GM23248 (cell line): ENCODE measurements around the gene EBP. TPM values are rescaled to one million over a fixed set of nuclear protein-coding genes. Genes with fewer than 3 reads are reported as not detected.

Source experiments
- DNase-seq: peaks from one replicate; pipeline ENCODE4 v3.0.0-alpha.2; 2015
- H2AFZ ChIP-seq: fragments of 200-600 bp; sonication (generic); 2 replicates; pipeline ENCODE4 v1.6.1; 2016; ENCODE audit warnings: antibody characterized with exemption
- H3F3A ChIP-seq: fragments of 200-600 bp; sonication (generic); 2 replicates; pipeline ENCODE4 v1.6.1; 2016; ENCODE audit warnings: mild to moderate bottlenecking, antibody characterized with exemption, mixed run types; ENCODE audit not compliant: insufficient read depth
- H3K27ac ChIP-seq: fragments of 200-600 bp; sonication (generic); 2 replicates; pipeline ENCODE4 v1.5.1; 2016; ENCODE audit warnings: mild to moderate bottlenecking
- H3K27me3 ChIP-seq: fragments of 200-600 bp; sonication (generic); replicated peaks from 2 replicates; pipeline ENCODE4 v1.6.1; 2016; ENCODE audit warnings: mild to moderate bottlenecking; ENCODE audit not compliant: insufficient read depth
- H3K36me3 ChIP-seq: fragments of 200-600 bp; sonication (generic); 2 replicates; pipeline ENCODE4 v1.6.1; 2016; ENCODE audit warnings: low read depth, mild to moderate bottlenecking
- H3K4me1 ChIP-seq: fragments of 200-600 bp; sonication (generic); 2 replicates; pipeline ENCODE4 v1.6.1; 2016; ENCODE audit warnings: mild to moderate bottlenecking; ENCODE audit not compliant: insufficient read depth
- H3K4me2 ChIP-seq: fragments of 200-600 bp; sonication (generic); one replicate; pipeline ENCODE4 v1.6.1; 2016; ENCODE audit warnings: mild to moderate bottlenecking; ENCODE audit not compliant: unreplicated experiment
- H3K4me3 ChIP-seq: fragments of 200-600 bp; sonication (generic); 2 replicates; pipeline ENCODE4 v1.5.1; 2016; ENCODE audit warnings: mild to moderate bottlenecking
- H3K79me2 ChIP-seq: fragments of 200-600 bp; sonication (generic); 2 replicates; pipeline ENCODE4 v1.6.1; 2016; ENCODE audit warnings: mild to moderate bottlenecking; ENCODE audit not compliant: insufficient read depth
- H3K9ac ChIP-seq: fragments of 200-600 bp; sonication (generic); 2 replicates; pipeline ENCODE4 v1.6.1; 2016; ENCODE audit warnings: mild to moderate bottlenecking
- H3K9me2 ChIP-seq: fragments of 200-600 bp; sonication (generic); 2 replicates; pipeline ENCODE4 v1.6.1; 2016; ENCODE audit warnings: mixed run types, mild to moderate bottlenecking, moderate library complexity; ENCODE audit not compliant: insufficient read depth
- H3K9me3 ChIP-seq: fragments of 200-600 bp; sonication (generic); one replicate; pipeline ENCODE4 v1.6.1; 2017; ENCODE audit warnings: low read depth
- H4K20me1 ChIP-seq: fragments of 200-600 bp; sonication (generic); 2 replicates; pipeline ENCODE4 v1.6.0; 2016; ENCODE audit not compliant: insufficient read depth
- EZH2 ChIP-seq: fragments of 200-600 bp; sonication (generic); IDR thresholded peaks from 2 replicates; pipeline ENCODE4 v1.6.1; 2018; ENCODE audit warnings: antibody characterized with exemption, mild to moderate bottlenecking; ENCODE audit not compliant: insufficient read depth, poor library complexity, severe bottlenecking
- EZH2phosphoT487 ChIP-seq: fragments of 200-600 bp; sonication (generic); IDR thresholded peaks from 2 replicates; pipeline ENCODE4 v1.6.1; 2018; ENCODE audit warnings: antibody characterized with exemption, moderate library complexity, mild to moderate bottlenecking, low read depth; ENCODE audit not compliant: insufficient read depth
- WGBS, 2 experiments: methylation state at CpG; one replicate each; pipeline ENCODE4 v1.1.6; 2015 to 2017; ENCODE audit warnings: low lambda C conversion rate in 2 of 2, low coverage in 1 of 2; ENCODE audit errors: missing lambda C conversion rate in 2 of 2; 5-methylcytosine and 5-hydroxymethylcytosine counted together
- in situ Hi-C: fragments of 300-500 bp; cut with MboI; formaldehyde crosslinking; loops from 2 replicates; pipeline ENCODE4 v1.15.0; 2020
- polyA plus RNA-seq: library from polyadenylated mRNA; unstranded; fragments of >200 nt; fragmentation: Nextera tagmentation; extraction: Ambion mirVana; gene quantifications from 2 replicates; pipeline ENCODE4 v1.2.1, GENCODE V29; 2016
- total RNA-seq: library from RNA; depleted of rRNA; stranded (reverse); fragments of >200 nt; shearing (Covaris generic); gene quantifications from 2 replicates; pipeline ENCODE4 v1.2.3, GENCODE V29; 2014; rRNA removed

Gene EBP
- total and polyA plus RNA-seq, 2 experiments from 2014 or later, result 17.0 to 45.0 TPM

GRCh38 chrX:48575642-48576041, 54.0 kb downstream of the EBP start:
- in situ Hi-C loops, result no loop called here
- 45 to 50% methylated on average over 11 to 13 of the region's 13 CpGs for WGBS, 2 experiments
- Histone ChIP-seq H3K4me1 (peaks cover 14% of the 10 kb centered on the region; the same call in 1 of the 2 replicates), H3K4me2 (peak overlapping the region; percentile 99), H3K9me3 (no peaks in the 10 kb centered on the region), H2AFZ (no peak overlapping the region), H3K9me2 (no peaks in the 10 kb centered on the region), H3K79me2 (peaks cover 29% of the 10 kb centered on the region), H3K27ac (no peak overlapping the region), H3K4me3 (peak overlapping the region; percentile 100), H3F3A (peaks cover 48% of the 10 kb centered on the region), H3K36me3 (peaks cover 36% of the 10 kb centered on the region), H3K27me3 (no peaks in the 10 kb centered on the region), H3K9ac (peak overlapping the region; percentile 100), H4K20me1 (no peaks in the 10 kb centered on the region)
- no peak for DNase-seq
- TF ChIP-seq EZH2, result no peak
- TF ChIP-seq EZH2phosphoT487, result no peak

GRCh38 chrX:48576108-48576507, 54.5 kb downstream of the EBP start:
- H3K4me3 ChIP-seq, result peak overlapping the region; percentile 100

More at GRCh38 chrX:48576108-48576507, 54.5 kb downstream of the EBP start:
- no peak overlapping the region for H2AFZ ChIP-seq
- in situ Hi-C loops, result no loop called here
- no peaks in the 10 kb centered on the region for H4K20me1 ChIP-seq
- H3K36me3 ChIP-seq, result peaks cover 36% of the 10 kb centered on the region
- H3K4me1 ChIP-seq, result peaks cover 14% of the 10 kb centered on the region; the same call in 1 of the 2 replicates
- WGBS, 2 experiments, result 39 to 40% methylated on average over 6 of the region's 6 CpGs
- peak overlapping the region; percentile 99 for H3K4me2 ChIP-seq
- H3K79me2 ChIP-seq, result peaks cover 29% of the 10 kb centered on the region
- DNase-seq, result no peak
- peaks cover 49% of the 10 kb centered on the region for H3F3A ChIP-seq
- TF ChIP-seq EZH2phosphoT487 (no peak), EZH2 (no peak)
- no peaks in the 10 kb centered on the region for H3K9me2 ChIP-seq
- H3K27ac ChIP-seq, result no peak overlapping the region
- H3K9ac ChIP-seq, result peak overlapping the region; percentile 100
- no peaks in the 10 kb centered on the region for H3K27me3 ChIP-seq
- no peaks in the 10 kb centered on the region for H3K9me3 ChIP-seq

Other genes starting within 250 kb of the EBP start
- not detected in 2 replicates for gene SSX3, start 165.1 kb upstream of the EBP start, total RNA-seq
- gene SSX3, start 165.1 kb upstream of the EBP start, polyA plus RNA-seq, result not detected in 2 replicates
- not detected in 2 replicates for gene SSX4, start 138.3 kb upstream of the EBP start, total RNA-seq
- not detected in 2 replicates for gene SSX4, start 138.3 kb upstream of the EBP start, polyA plus RNA-seq
- not detected in 2 replicates for gene SSX4B, start 109.8 kb upstream of the EBP start, total RNA-seq
- gene SSX4B, start 109.8 kb upstream of the EBP start, polyA plus RNA-seq, result not detected in 2 replicates
- 34.5 and 35.3 TPM in 2 replicates for gene SLC38A5, start 51.5 kb upstream of the EBP start, total RNA-seq
- 31.5 and 32.4 TPM in 2 replicates for gene SLC38A5, start 51.5 kb upstream of the EBP start, polyA plus RNA-seq
- gene FTSJ1, start 45.6 kb upstream of the EBP start, total RNA-seq, result 95.2 and 152 TPM in 2 replicates
- 64.9 and 70.6 TPM in 2 replicates for gene FTSJ1, start 45.6 kb upstream of the EBP start, polyA plus RNA-seq
- gene PORCN, start 12.8 kb upstream of the EBP start, total RNA-seq, result 15.4 and 32.2 TPM in 2 replicates
- 20.3 and 22.9 TPM in 2 replicates for gene PORCN, start 12.8 kb upstream of the EBP start, polyA plus RNA-seq
- gene TBC1D25, start 17.9 kb downstream of the EBP start, total RNA-seq, result 7.9 and 8.2 TPM in 2 replicates
- 8.5 and 8.6 TPM in 2 replicates for gene TBC1D25, start 17.9 kb downstream of the EBP start, polyA plus RNA-seq
- gene RBM3, start 52.7 kb downstream of the EBP start, total RNA-seq, result 188 and 210 TPM in 2 replicates
- 143 and 150 TPM in 2 replicates for gene RBM3, start 52.7 kb downstream of the EBP start, polyA plus RNA-seq
- gene WDR13, start 75.7 kb downstream of the EBP start, total RNA-seq, result 120 and 149 TPM in 2 replicates
- 89.7 and 92.4 TPM in 2 replicates for gene WDR13, start 75.7 kb downstream of the EBP start, polyA plus RNA-seq
- not detected in 2 replicates for gene WAS, start 162.0 kb downstream of the EBP start, total RNA-seq
- not detected in 2 replicates for gene WAS, start 162.0 kb downstream of the EBP start, polyA plus RNA-seq
- 6.8 and 8.1 TPM in 2 replicates for gene SUV39H1, start 174.9 kb downstream of the EBP start, total RNA-seq
- gene SUV39H1, start 174.9 kb downstream of the EBP start, polyA plus RNA-seq, result 6.0 TPM in 2 replicates
- gene GLOD5, start 239.9 kb downstream of the EBP start, total RNA-seq, result not detected in 2 replicates
- not detected in 2 replicates for gene GLOD5, start 239.9 kb downstream of the EBP start, polyA plus RNA-seq